ENCODE data around the gene CDK19. TPM values are rescaled to one million over a fixed set of nuclear protein-coding genes. Genes with fewer than 3 reads are reported as not detected.

CDK19 gene
- total and polyA plus RNA-seq, 2 of the 13 experiments (the other 11 are each of a cell fraction or from before 2014, with no cell fraction given), result 13.4 to 27.0 TPM

DNA sequence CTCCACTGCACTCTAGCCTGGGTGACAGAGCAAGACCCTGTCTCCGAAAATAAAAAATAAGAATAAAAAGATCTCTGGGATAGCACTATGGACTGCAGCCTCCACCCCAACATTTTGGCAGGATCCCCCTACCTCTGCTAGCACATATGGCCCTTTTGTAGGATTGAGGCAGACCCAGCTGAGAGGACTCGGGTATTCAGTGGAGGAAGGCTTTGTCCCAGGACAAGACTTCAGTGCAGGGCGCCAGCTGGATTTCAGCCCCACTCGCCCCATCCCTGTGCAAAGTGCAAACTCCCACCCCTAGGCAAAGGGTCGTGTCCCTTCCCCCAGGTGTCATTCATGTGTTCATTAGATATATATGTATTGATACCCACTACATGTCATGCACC, 254.3 kb downstream of the CDK19 start (continued):
- TF ChIP-seq, protein P1, sequence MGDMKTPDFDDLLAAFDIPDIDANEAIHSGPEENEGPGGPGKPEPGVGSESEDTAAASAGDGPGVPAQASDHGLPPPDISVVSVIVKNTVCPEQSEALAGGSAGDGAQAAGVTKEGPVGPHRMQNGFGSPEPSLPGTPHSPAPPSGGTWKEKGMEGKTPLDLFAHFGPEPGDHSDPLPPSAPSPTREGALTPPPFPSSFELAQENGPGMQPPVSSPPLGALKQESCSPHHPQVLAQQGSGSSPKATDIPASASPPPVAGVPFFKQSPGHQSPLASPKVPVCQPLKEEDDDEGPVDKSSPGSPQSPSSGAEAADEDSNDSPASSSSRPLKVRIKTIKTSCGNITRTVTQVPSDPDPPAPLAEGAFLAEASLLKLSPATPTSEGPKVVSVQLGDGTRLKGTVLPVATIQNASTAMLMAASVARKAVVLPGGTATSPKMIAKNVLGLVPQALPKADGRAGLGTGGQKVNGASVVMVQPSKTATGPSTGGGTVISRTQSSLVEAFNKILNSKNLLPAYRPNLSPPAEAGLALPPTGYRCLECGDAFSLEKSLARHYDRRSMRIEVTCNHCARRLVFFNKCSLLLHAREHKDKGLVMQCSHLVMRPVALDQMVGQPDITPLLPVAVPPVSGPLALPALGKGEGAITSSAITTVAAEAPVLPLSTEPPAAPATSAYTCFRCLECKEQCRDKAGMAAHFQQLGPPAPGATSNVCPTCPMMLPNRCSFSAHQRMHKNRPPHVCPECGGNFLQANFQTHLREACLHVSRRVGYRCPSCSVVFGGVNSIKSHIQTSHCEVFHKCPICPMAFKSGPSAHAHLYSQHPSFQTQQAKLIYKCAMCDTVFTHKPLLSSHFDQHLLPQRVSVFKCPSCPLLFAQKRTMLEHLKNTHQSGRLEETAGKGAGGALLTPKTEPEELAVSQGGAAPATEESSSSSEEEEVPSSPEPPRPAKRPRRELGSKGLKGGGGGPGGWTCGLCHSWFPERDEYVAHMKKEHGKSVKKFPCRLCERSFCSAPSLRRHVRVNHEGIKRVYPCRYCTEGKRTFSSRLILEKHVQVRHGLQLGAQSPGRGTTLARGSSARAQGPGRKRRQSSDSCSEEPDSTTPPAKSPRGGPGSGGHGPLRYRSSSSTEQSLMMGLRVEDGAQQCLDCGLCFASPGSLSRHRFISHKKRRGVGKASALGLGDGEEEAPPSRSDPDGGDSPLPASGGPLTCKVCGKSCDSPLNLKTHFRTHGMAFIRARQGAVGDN (CRISPR knock-in tag; IDR thresholded peaks at IDR 0.05), result peak; percentile 60
- TF ChIP-seq, protein P2, sequence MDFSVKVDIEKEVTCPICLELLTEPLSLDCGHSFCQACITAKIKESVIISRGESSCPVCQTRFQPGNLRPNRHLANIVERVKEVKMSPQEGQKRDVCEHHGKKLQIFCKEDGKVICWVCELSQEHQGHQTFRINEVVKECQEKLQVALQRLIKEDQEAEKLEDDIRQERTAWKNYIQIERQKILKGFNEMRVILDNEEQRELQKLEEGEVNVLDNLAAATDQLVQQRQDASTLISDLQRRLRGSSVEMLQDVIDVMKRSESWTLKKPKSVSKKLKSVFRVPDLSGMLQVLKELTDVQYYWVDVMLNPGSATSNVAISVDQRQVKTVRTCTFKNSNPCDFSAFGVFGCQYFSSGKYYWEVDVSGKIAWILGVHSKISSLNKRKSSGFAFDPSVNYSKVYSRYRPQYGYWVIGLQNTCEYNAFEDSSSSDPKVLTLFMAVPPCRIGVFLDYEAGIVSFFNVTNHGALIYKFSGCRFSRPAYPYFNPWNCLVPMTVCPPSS (IDR thresholded peaks at IDR 0.05), result no peak
- TF ChIP-seq IRX3 (CRISPR knock-in tag; IDR thresholded peaks at IDR 0.05; ENCODE audit: borderline replicate concordance, low read depth) (no peak), NAIF1 (CRISPR knock-in tag; IDR thresholded peaks at IDR 0.05; ENCODE audit: borderline replicate concordance) (0 out of 2 replicates have a peak, but pooled peaks have one; percentile 52), RBAK (CRISPR knock-in tag; IDR thresholded peaks at IDR 0.05) (no peak), SOX13 (IDR thresholded peaks at IDR 0.05) (no peak), SOX13 (CRISPR knock-in tag; conservative IDR thresholded peaks at IDR 0.05 in 1 of 2, IDR thresholded peaks at IDR 0.05 in 1 of 2) (no peak), ZNF367 (CRISPR knock-in tag; IDR thresholded peaks at IDR 0.05; ENCODE audit: borderline replicate concordance) (no peak), GFI1 (CRISPR knock-in tag; IDR thresholded peaks at IDR 0.05; ENCODE audit: borderline replicate concordance) (0 out of 2 replicates have a peak, but pooled peaks have one; percentile 20), NONO (IDR thresholded peaks at IDR 0.05) (no peak), NONO (CRISPR knock-in tag; conservative IDR thresholded peaks at IDR 0.05) (no peak), TBL1XR1 (IDR thresholded peaks at IDR 0.05; ENCODE audit: borderline replicate concordance, low read length, partially characterized antibody) (no peak), PHF21A (CRISPR knock-in tag; IDR thresholded peaks at IDR 0.05) (peak; percentile 22; the same call in 1 of the 2 replicates), ZSCAN20 (CRISPR knock-in tag; IDR thresholded peaks at IDR 0.05; ENCODE audit: borderline replicate concordance) (no peak), ZMYM2 (CRISPR knock-in tag; IDR thresholded peaks at IDR 0.05) (0 out of 2 replicates have a peak, but pooled peaks have one; percentile 1), ZNF30 (CRISPR knock-in tag; IDR thresholded peaks at IDR 0.05) (no peak)
- TF ChIP-seq, protein P3, sequence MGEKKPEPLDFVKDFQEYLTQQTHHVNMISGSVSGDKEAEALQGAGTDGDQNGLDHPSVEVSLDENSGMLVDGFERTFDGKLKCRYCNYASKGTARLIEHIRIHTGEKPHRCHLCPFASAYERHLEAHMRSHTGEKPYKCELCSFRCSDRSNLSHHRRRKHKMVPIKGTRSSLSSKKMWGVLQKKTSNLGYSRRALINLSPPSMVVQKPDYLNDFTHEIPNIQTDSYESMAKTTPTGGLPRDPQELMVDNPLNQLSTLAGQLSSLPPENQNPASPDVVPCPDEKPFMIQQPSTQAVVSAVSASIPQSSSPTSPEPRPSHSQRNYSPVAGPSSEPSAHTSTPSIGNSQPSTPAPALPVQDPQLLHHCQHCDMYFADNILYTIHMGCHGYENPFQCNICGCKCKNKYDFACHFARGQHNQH (CRISPR knock-in tag; IDR thresholded peaks at IDR 0.05), result no peak
- TF ChIP-seq, protein P4, sequence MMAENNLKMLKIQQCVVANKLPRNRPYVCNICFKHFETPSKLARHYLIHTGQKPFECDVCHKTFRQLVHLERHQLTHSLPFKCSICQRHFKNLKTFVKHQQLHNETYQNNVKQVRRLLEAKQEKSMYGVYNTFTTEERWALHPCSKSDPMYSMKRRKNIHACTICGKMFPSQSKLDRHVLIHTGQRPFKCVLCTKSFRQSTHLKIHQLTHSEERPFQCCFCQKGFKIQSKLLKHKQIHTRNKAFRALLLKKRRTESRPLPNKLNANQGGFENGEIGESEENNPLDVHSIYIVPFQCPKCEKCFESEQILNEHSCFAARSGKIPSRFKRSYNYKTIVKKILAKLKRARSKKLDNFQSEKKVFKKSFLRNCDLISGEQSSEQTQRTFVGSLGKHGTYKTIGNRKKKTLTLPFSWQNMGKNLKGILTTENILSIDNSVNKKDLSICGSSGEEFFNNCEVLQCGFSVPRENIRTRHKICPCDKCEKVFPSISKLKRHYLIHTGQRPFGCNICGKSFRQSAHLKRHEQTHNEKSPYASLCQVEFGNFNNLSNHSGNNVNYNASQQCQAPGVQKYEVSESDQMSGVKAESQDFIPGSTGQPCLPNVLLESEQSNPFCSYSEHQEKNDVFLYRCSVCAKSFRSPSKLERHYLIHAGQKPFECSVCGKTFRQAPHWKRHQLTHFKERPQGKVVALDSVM (CRISPR knock-in tag; IDR thresholded peaks at IDR 0.05), result peak; percentile 67; the same call in 1 of the 2 replicates
- TF ChIP-seq, protein P5, sequence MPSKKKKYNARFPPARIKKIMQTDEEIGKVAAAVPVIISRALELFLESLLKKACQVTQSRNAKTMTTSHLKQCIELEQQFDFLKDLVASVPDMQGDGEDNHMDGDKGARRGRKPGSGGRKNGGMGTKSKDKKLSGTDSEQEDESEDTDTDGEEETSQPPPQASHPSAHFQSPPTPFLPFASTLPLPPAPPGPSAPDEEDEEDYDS (CRISPR knock-in tag; IDR thresholded peaks at IDR 0.05), result no peak
- TF ChIP-seq, protein P6, sequence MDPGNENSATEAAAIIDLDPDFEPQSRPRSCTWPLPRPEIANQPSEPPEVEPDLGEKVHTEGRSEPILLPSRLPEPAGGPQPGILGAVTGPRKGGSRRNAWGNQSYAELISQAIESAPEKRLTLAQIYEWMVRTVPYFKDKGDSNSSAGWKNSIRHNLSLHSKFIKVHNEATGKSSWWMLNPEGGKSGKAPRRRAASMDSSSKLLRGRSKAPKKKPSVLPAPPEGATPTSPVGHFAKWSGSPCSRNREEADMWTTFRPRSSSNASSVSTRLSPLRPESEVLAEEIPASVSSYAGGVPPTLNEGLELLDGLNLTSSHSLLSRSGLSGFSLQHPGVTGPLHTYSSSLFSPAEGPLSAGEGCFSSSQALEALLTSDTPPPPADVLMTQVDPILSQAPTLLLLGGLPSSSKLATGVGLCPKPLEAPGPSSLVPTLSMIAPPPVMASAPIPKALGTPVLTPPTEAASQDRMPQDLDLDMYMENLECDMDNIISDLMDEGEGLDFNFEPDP (CRISPR knock-in tag; conservative IDR thresholded peaks at IDR 0.05), result no peak

Measured in HepG2 (cell line).